Hematopoietic multipotent progenitor cell treated with erythropoietin and hydrocortisone succinate and interleukin-3 and kit ligand, for 4 days (in vitro differentiated cells): ENCODE measurements around the gene SBF2.
"Not testable (repeated sequence)": the region's sequence is repeated elsewhere in the genome, so short reads cannot be mapped to it uniquely, and the experiment has no call there.

Experiments used
- DNase-seq: peaks from one replicate; pipeline ENCODE4 v3.0.0-alpha.2; 2015

SBF2 gene

DNA sequence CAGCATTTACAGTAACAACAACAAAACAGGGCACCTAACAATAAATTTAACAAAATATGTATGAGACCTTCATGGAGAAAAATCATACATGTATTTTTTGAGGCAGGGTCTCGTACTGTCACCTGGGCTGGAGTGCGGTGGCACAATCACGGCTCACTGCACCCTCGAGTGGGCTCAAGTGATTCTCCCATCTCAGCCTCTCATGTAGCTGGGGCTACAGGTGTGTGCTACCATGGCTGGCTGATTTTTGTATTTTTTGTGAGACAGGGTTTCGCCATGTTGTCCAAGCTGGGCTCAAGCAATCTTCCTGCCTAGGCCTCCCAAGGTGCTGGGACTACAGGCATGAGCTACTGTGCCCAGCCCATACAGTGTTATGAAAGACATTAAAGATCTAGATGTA is 352.0 kb downstream of the SBF2 start:
- no peak for DNase-seq

DNA sequence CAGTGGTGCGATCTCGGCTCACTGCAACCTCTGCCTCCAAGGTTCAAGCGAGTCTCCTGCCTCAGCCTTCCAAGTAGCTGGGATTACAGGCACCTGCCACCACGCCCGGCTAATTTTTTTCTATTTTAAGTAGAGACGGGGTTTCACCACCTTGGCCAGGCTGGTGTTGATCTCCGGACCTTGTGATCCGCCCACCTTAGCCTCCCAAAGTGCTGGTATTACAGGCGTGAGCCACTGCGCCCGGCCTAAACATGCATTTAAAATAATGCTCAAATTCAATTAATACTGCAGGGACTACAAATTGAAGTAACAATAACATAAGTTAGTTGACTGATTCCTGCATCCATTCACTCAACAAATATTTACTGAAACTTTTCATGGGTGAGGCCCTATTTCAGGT is 354.9 kb downstream of the SBF2 start:
- DNase-seq: not testable (repeated sequence)

DNA sequence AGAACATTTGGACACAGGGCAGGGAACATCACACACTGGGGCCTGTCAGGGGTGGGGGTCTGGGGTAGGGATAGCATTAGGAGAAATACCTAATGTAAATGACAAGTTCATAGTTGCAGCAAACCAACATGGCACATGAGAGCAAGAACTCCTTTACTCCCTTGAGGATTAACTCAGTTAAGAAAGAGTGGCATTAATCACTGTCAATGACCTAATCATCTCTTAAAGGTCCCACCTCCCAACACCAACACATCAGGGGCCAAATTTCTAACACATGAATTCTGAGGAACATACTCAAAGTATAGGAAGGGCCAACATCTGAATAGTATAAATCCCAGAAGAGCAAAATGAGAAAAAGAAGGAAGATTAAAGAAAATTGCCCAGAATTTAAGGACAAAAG is 357.3 kb downstream of the SBF2 start:
- no peak for DNase-seq

DNA sequence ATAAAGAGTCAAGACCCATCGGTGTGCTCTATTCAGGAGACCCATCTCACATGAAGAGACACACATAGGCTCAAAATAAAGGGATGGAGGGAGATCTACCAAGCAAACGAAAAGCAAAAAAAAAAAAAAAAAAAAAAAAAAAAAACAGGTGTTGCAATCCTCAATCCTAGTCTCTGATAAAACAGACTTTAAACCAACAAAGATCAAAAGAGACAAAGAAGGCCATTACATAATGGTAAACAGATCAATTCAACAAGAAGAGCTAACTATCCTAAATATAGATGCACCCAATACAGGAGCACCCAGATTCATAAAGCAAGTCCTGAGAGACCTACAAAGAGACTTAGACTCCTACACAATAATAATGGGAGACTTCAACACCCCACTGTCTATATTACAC is 361.2 kb downstream of the SBF2 start:
- DNase-seq: not testable (repeated sequence)

DNA sequence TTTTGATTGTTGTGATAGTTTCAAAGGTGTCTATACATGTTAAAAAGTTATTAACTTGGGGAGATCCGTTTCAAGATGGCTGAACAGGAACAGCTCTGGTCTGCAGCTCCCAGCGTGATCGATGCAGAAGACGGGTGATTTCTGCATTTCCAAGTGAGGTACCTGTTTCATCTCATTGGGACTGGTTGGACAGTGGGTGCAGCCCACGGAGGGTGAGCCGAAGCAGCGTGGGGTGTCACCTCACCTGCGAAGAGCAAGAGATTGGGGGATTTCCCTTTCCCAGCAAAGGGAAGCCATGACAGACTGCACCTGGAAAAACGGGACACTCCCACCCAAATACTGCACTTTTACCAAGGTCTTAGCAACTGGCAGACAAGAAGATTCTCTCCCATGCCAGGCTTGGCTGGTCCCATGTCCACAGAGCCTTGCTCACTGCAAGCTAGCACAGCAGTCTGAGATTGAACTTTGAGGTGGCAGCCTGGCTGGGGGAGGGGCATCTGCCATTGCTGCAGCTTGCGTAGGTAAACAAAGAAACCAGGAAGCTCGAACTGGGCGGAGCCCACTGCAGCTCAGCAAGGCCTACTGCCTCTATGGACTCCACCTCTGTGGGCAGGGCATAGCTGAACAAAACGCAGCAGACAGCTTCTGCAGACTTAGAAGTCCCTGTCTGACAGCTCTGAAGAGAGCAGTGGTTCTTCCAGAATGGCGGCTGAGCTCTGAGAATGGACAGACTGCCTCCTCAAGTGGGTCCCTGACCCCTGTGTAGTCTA is 363.3 kb downstream of the SBF2 start:
- DNase-seq: not testable (repeated sequence)

DNA sequence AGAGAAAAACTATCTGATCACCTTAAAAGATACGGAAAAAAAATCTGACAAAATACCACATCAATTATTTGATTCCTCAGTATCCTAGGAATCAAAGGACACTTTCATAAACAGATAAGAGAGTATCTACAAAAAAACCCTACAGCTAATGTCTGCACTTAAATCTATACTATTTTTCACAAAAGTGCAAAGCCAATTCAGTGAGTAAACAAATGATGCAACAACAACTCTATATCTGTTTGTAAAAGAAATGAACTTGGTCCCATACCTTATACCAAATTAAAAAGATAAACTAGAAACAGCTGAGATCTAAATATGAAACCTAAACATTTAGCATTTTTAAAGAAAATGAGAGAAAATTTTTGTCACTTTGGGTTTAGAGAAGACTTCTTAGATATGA is 366.3 kb downstream of the SBF2 start:
- no peak for DNase-seq

DNA sequence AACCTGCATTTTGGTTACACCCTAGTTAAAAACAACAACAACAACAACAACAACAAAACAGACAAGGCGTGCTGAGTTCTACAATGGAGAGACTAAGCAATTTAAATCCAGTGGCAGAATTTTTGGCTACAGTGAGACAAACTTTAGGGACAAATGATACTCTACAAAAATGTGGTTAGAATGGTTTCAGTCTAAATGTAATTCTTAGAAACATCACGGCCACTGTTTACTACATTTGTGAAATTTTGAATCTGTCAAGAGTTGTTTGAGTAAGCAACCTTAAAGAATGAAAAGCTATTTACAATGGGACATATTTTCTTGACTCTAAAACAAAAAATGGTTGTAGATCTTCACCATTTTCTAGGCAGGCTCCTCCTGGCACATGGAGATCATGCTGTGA is 370.7 kb downstream of the SBF2 start:
- no peak for DNase-seq

DNA sequence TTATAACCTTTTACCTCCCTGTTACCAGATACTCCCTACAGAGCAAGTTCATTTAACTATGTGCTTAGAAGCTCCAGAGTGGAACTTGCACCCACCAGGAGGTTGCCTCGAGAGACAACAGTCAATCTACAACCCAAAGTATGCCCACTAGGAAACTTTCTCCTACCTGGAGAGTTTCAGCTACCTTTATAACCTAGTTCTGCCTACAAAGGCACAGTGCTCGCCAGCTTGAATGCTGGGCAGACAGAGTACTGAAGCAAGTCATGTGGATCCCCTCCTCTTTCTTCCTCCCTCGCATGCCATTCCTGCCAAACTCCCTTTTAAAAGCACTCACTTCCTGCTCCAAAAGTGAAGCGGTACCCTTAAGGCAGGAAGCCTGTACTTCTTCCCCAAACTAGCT is 371.2 kb downstream of the SBF2 start:
- no peak for DNase-seq

DNA sequence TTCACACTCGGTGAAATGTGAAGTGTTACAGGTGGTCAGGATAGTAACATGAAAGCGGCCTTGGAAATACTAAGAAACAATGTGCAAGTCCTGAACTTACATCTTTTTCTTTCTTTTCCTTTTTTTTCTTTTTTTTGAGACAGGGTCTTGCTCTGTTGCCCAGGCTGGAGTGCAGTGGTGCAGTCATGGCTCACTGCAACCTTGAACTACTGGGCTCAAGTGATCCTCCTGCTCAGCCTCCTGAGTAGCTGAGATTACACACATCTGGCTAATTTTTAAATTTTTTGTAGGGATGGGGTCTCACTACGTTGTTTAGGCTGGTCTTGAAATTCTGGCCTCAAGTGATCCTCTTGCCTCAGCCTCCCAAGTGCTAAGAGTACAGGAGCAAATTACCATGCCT is 377.5 kb downstream of the SBF2 start:
- DNase-seq: no peak

DNA sequence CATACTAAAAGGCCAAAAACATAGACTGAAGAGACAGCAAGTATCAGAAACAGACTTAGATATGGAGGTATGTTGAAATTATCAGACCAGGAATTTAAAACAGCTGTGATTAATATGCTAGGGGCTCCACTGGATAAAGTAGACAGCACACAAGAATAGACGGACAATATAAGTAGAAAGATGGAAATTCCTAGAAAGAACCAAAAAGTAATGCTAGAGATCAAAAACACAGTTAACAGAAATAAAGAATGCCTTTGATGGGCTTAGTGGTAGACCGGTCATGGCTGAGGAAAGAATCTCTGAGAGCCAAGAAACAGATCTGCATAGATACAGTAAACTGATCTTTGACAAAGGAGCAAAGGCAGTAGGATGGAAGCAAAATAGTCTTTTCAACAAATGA is 380.0 kb downstream of the SBF2 start:
- DNase-seq: no peak

DNA sequence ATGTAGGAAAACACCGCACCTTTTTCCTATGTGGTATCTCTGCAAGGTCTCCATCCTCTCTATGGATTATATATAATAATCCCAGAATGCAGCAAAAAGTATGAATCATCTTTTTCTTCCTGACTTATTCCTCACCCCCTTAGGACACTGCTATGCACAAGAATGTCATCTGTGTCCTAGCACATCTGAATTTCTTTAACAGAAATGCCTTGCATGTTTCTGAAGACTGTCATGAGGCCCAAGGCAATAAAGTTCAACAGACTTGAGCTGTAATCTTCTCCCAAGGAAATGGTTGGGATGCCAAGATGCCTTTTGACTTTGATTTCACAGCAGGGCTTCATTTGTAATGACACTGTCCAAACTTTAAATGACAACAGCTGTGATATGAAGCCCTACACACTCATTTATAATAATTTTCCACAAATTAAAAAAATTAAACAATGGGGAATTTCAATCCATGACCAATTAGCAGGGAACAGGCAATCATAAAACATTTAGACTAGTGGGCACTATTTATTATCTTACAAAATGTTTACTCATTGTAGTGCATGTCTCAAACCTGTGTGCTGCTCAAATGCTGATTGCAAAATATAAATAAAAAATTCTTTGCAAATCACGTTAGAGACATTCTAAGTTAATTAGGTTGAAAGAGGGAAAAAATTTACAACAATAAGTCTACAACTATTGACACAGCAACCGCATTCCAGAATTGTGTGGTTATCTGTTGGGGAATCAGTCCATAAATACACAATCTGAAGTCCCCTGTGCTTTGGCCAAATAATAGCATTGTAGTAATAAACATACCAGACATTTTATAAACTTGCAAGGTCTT is 387.8 kb downstream of the SBF2 start:
- DNase-seq: no peak

DNA sequence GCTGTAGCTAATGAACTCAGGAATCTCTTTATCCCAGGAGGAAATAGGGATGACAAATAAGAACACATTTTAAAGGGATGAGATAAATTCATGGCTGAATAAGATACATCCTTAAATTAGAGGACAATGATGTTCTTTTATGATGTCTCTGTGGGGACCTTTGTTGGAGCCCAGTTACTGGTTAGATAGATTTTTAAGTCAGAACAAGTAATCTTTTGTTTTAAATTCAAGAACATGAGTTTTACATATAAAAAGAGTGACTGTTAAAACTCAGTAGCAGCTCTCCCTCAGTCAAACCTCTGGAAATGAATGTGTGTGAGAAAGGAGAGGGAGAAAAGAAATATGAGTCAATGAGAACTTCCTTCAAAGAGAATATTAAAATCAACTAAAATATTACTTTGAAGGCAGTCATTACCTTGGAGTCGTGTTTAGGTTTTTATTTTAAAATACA is 388.5 kb downstream of the SBF2 start:
- no peak for DNase-seq

DNA sequence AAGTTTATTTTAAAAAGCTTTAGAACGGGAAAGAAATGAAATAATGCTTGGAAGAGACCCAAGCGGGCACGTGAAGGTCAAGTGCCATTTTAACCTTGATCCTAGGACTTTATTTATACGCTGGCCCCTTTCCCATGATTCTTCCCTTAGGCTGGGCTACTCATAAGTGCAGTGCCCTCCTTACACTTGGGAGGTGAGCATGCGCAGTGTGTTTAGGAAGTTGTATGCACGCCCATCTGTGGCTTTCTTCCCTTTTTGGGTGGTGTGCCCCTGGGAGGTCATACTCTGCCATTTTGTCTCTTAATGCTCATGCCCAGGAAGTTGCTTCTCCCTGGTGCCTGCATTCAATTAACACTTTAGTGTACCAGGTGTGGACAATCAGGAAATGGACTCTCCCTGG is 390.4 kb downstream of the SBF2 start:
- DNase-seq: no peak

DNA sequence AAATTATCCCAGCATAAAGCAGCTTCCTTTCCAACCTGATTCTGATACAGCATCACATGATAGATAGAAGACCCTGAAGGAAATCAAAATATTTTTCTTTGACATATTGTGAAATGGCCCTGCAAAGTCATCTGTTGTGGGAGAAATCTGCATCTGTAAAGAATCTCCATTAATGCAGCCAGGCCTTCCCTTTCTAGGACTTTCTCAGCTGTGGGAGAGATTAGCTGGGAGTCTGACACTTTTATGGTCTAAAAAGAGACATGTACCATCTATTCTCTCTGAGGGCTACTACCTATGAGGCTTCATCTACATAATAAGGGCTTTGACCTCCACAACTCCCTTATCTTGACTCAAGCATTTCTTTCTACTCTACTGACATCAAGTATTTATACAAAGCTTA is 392.1 kb downstream of the SBF2 start:
- DNase-seq: no peak

DNA sequence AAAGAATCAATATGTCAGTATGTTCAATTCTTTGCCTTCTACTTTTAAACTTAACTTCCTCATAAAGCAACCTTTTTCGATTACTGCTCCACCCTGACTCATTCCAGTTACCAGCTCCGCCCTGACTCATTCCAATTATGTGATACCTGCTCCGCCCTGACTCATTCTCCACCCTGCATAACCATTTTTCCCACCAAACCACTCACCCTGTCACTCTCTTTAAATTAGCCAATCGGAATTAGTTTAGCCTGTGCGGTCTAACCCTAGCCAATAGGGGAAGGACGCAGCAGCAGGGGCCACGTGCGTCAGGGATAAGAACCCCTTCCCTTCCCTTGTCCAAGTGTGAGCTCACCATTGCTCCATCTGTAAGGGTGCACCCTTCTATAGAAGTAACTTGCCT is 393.8 kb downstream of the SBF2 start:
- not testable (repeated sequence) for DNase-seq

DNA sequence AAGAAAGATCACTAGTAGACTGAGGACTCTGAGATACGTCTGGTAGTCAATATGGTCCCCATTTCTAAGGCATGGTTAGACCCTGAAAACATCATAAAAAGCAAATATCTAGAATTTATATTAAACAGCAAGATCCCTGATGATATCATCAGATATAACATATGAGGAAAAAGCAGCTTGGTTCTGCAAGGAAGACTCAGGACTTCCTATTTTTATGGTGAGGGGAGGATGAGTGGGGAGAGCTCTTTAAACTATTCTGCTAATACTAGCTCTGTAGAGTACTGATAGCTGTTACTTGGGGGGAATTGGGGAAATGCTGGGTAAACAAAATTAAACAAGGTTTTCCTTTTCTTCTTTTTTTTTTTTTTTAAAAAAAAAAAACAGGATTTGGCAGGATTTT is 394.3 kb downstream of the SBF2 start:
- DNase-seq: no peak

DNA sequence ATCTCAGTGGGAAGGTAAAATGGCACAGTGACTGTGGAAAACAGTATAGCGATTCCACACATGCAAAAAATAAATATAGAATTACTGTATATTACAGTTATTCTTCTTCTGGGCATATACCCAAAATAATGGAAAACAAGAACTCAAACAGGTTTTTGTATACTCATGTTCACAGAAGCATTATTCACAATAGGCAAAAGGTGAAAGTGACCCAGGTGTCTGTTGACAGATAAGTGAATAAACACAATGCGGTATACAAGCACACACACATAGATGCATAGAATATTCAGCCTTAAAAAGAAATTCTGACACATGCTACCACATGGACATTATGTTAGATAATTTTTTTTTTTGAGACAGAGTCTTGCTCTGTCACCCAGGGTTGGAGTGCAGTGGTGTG is 397.1 kb downstream of the SBF2 start:
- DNase-seq: no peak

DNA sequence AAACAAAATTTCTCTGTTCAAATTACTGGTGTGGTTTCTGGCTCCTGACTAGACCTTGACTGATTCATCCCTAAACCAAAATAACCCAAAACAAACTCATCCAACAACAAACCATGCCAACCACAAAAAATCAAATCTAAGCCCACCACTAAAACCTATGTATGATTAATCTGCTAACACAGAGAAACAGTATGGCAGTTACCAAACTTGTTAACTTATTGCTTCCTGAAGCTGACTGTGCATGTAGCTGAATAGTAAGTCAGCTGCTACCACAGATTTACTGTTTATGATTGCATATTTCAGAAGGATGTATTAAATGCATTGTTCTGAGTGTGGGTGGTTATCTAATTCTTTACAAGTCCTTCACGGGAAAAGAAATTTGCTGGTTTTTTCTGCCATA is 399.0 kb downstream of the SBF2 start:
- DNase-seq: no peak

DNA sequence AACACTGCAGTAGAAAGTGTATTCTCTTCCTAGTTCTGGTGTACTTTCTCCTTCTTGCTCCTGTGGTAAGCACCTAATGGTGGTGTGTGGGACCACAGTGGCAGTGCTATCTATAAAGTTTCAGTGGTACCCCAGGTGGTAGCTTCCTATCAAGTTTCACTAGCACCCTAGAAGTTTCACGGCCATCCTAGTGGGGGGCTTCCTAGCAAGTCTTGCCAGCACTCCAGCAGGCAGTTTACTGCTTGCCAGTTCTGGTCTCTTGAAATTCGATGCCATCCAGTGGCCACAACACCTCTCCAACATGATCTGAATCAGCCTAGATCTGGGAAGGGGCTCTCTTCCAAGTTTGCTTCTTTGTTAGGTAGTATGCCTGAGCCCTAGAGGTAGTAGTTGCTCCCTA is 400.5 kb downstream of the SBF2 start:
- DNase-seq: no peak

DNA sequence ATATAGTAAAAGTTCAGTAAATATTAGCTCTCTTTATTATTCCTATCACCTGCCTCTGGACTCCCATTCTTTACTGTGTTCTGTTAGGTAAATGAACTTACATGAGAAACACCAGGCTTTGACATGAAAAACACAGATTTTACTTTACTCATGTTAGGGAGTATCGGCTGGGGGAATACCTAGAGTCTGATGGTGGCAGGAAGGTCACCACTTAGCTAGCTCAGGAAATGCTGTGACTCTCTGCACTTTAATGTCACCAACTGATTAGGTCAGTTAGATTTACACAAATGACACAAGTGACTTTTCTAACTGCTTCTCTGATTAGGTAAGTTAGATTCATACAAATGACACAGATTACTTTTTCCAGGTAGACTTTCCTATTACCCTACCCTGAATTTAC is 405.1 kb downstream of the SBF2 start:
- DNase-seq: no peak

DNA sequence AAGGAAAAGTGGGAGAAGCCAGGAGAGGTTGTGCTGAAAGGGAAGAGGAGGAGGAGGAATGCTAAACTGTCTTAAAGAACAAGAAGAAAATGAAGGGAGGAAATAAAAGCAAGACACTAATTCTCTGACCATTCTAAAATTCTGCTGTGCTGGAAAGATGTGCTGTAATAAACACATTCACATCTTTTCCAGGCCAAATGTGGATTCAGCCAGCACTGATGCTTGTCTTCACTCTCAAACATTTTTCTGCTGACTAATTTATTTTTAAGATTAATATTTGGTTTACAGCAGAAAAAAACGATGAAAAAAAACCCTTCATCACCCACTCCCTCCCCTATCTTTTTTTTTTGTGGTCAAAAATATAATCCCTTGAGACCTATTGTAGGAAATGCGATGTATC is 406.5 kb downstream of the SBF2 start:
- no peak for DNase-seq

DNA sequence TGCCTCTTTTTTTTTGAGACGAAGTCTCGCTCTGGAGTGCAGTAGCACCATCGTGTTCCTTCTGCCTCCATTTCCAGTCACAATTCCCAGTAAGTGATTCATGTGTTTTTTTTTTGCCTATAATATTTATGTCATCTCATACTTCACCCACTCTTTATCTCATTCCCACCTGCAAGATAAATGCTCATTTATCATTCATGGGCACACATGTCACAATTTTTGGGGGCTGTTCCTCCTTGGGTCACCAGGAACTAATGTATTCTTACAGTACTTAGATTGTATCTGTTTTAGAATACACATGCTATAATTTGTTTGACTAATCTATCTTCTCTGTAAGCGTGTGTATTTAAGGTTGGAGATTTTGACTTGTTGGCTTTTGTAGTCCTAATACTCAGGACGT is 407.4 kb downstream of the SBF2 start:
- DNase-seq: no peak

DNA sequence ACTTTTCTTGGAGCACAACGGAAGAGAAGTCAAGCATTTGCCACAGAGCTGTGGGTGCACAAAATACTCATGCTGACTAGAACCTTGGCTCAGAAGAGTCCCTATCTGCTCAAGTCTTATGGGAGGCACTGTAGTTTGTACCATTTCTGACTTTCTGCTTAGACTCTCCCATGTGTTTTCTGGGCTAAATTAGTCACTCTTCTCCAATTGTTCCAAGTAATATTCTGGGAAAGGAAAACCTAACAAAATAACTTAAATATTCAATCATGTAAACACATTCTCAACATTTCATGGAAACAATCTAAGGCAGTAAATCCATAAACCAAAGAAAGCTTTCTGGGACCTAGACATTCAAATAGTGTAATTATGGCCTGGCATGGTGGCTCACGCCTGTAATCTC is 409.4 kb downstream of the SBF2 start:
- no peak for DNase-seq

DNA sequence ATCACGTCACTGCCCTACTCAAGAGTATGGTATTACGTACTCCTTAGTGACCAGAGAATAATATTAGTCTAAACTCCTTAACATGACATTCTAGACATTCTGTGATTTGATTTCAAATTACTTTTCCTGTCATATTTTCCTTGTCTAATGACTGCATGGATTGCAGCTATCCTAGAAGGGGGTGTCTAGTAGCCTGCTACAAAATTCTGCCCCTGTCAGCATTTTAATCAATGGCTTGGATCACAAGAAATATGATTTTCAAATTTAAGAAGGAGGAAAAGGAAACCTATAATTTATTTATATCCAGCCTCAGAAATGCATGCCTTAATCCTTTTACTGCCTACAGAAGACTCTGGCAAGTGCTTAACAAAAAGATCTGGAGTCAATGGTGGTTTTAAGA is 413.4 kb downstream of the SBF2 start:
- no peak for DNase-seq

DNA sequence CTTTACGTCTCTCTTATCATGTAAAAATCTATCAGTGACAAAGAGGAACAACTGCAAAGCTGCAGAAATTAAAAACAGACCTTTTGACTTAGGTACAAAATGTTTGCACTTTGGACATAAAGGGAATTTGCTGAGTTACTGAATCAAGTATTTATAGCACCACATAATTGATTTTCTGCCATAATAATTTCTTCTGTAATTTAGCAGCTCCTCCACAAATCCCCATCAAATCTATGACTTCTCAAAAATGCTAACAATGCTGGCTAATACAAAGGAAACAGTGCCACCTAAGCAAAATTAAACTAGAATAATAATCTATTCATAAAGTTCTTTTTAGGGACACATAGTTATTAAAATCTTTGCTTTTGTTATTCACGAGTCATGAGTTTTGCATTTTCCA is 415.1 kb downstream of the SBF2 start:
- DNase-seq: no peak
